Measurements from ENCODE around the gene FOXP3.
"Not testable (repeated sequence)": the region's sequence is repeated elsewhere in the genome, so short reads cannot be mapped to it uniquely, and the experiment has no call there.

- not testable (repeated sequence) for TF ChIP-seq CTCF, EP300 (IDR thresholded peaks at IDR 0.05)
Observed at GRCh38 chrX:49307775-49308174, 43.3 kb upstream of the FOXP3 start.

Measured in upper lobe of left lung (tissue), 4 donors.